Renal cortical epithelial cell (primary cell): ENCODE measurements around the gene SNAI1. TPM values are rescaled to one million over a fixed set of nuclear protein-coding genes. Genes with fewer than 3 reads are reported as not detected.
A peak's percentile ranks its signal among the peaks of the same experiment; 100 is the strongest.

Experiments used
- DNase-seq: peaks from one replicate; pipeline ENCODE4 v3.0.0-alpha.2; 2011; ENCODE audit warnings: low read depth
- total RNA-seq: library from RNA; depleted of rRNA; stranded (reverse); fragments of >200 nt; gene quantifications from 2 replicates; pipeline ENCODE4 v1.2.3, GENCODE V29; 2014

SNAI1 gene
- total RNA-seq, 1 donor from 2014 or later = 2.7 TPM

GRCh38 chr20:50034567-50035180, 51.9 kb downstream of the SNAI1 start:
- peak; percentile 82 for DNase-seq

- DNase-seq = no peak
Observed at GRCh38 chr20:50036703-50037102, 53.9 kb downstream of the SNAI1 start.

- no peak for DNase-seq
Observed at GRCh38 chr20:50037123-50037522, 54.3 kb downstream of the SNAI1 start.

- DNase-seq = no peak
Observed at GRCh38 chr20:50037575-50037974, 54.8 kb downstream of the SNAI1 start.

GRCh38 chr20:50038169-50038568, 55.4 kb downstream of the SNAI1 start:
- no peak for DNase-seq

Other genes with a start within 250 kb of the SNAI1 start
- gene SLC9A8, start 170.2 kb upstream of the SNAI1 start, total RNA-seq = 5.7 and 10.3 TPM in 2 replicates
- gene SPATA2, start 67.5 kb upstream of the SNAI1 start, total RNA-seq = 0.87 and 5.7 TPM in 2 replicates
- gene RNF114, start 46.6 kb upstream of the SNAI1 start, total RNA-seq = 180 and 196 TPM in 2 replicates
- gene UBE2V1, start 130.2 kb downstream of the SNAI1 start, total RNA-seq = 15.5 and 56.4 TPM in 2 replicates
- gene PEDS1, start 170.7 kb downstream of the SNAI1 start, total RNA-seq = 19.4 and 22.6 TPM in 2 replicates
- gene CEBPB, start 207.8 kb downstream of the SNAI1 start, total RNA-seq = 35.3 and 50.4 TPM in 2 replicates